ENCODE data around the gene KIF3A. TPM values are rescaled to one million over a fixed set of nuclear protein-coding genes. Genes with fewer than 3 reads are reported as not detected.
A peak's percentile ranks its signal among the peaks of the same experiment; 100 is the strongest.

KIF3A gene
- total RNA-seq, 1 experiment from 2014 or later, result 13.2 TPM

DNA sequence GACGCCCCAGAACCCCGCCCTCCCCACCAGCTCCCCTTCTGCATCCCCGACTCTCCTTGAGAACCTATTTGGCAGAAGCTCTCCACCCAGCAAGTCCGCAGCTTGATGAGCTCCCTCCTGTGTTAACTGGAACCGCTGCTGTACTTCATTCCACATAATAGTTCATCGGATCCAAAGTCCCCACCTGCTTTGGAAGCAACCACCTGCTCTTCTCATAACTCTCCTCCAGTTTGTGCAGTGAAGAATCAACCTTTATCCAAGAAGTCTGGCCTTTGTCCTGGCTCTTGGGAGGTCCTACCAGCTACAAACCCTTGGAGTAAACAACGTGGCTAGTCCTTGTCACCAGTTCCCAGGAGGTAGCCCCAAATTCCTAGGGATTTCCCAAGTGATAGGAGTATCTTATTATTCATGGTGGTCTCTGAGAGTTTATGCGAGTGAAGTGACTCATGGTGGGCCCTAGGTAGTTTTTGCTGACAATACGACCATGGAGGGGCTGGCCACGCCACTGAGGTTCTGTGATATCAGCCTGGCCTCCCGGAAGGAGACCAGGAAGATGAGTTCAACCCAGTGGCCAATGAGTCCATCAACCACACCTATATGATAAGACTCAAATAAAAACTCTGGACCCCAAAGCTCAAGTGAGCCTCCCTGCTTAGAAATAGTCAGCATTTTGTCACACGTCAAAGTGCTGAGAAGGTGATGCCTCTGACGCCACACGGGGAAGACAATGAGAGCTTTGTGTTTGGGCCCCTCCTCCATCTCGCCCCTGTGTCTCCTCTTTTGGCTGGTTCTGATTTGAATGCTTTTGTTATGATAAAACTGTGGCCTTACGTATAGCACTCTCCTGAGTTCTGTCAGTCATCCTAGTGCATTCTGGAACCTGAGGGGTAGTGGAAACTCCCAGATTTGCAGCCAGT, 67.1 kb downstream of the KIF3A start:
- H3K27ac Mint-ChIP-seq, result peak overlapping the region in 1 of 3 experiments; percentile 88; a peak in 1 of 7 replicates
- H3K14ac ChIP-seq (ENCODE audit: insufficient read depth, low read length), result no peak overlapping the region
- H3K9me3 ChIP-seq (ENCODE audit: control insufficient read depth, low read depth, low read length), result no peaks in the 10 kb centered on the region
- no peak overlapping the region for H3K27ac ChIP-seq (ENCODE audit: insufficient read length, low read depth, low read length)
- H3K4me3 Mint-ChIP-seq, result no peak overlapping the region; a peak in 1 of 5 replicates
- peaks cover 0 to 7% (median 0%) of the 10 kb centered on the region in 3 experiments; a peak in 3 of 7 replicates for H3K36me3 Mint-ChIP-seq (ENCODE audit: insufficient read depth in 1 of 3, low read depth in 3 of 3)
- no peaks in the 10 kb centered on the region for H3K23me2 ChIP-seq (ENCODE audit: insufficient read length, low read depth, low read length, poor library complexity, severe bottlenecking)
- no peak overlapping the region for H3K9ac ChIP-seq (ENCODE audit: extremely low read depth, insufficient read length, low read length)
- H3K23ac ChIP-seq (ENCODE audit: insufficient read length, low read depth, low read length), result no peak overlapping the region
- H3K79me1 ChIP-seq (ENCODE audit: insufficient read depth, low read depth, low read length, poor library complexity, severe bottlenecking), result no peaks in the 10 kb centered on the region
- H2BK15ac ChIP-seq (ENCODE audit: low read depth, low read length), result no peak overlapping the region
- no peak overlapping the region for H4K5ac ChIP-seq (ENCODE audit: insufficient read length, low read depth, low read length)
- no peak overlapping the region for H2BK20ac ChIP-seq (ENCODE audit: low read depth, low read length, poor library complexity, severe bottlenecking)
- WGBS (ENCODE audit: extremely low coverage, insufficient read length, low lambda C conversion rate), result no CpG with 5 or more reads among the region's 16 CpGs
- peaks cover 21 to 22% of the 10 kb centered on the region in 2 experiments for H3K4me1 Mint-ChIP-seq
- H4K20me1 ChIP-seq (ENCODE audit: control insufficient read depth, insufficient read depth, insufficient read length), result no peaks in the 10 kb centered on the region
- no peaks in the 10 kb centered on the region for H3K27me3 ChIP-seq (ENCODE audit: insufficient read depth, low read length)
- H4K8ac ChIP-seq (replicated peaks; ENCODE audit: insufficient read length, low read depth, low read length), result no peak overlapping the region
- H3K4me1 ChIP-seq (ENCODE audit: insufficient read depth, low read length), result no peaks in the 10 kb centered on the region
- H3K56ac ChIP-seq (ENCODE audit: insufficient read length, low read depth, low read length), result no peak overlapping the region
- peaks cover 0 to 7% of the 10 kb centered on the region in 2 experiments; a peak in 3 of 5 replicates for H3K9me3 Mint-ChIP-seq
- DNase-seq, result peak; percentile 25
- H3K4me2 ChIP-seq (ENCODE audit: insufficient read depth, insufficient read length, low read length), result no peak overlapping the region
- H3K79me2 ChIP-seq (ENCODE audit: insufficient read depth, low read length), result no peaks in the 10 kb centered on the region
- no peak overlapping the region for H2BK5ac ChIP-seq (ENCODE audit: insufficient read length, low read length)
- no peak overlapping the region for H3K18ac ChIP-seq (ENCODE audit: insufficient read length, low read depth, low read length)
- H2AFZ ChIP-seq (ENCODE audit: low read length), result no peak overlapping the region
- H2AK5ac ChIP-seq (ENCODE audit: insufficient read length, low read length), result no peak overlapping the region
- no peak for TF ChIP-seq CTCF (conservative IDR thresholded peaks at IDR 0.05)
- no peak overlapping the region for H3K4ac ChIP-seq (ENCODE audit: low read depth, low read length)
- H3T11ph ChIP-seq (ENCODE audit: low read length), result no peak overlapping the region
- no peak overlapping the region for H2BK120ac ChIP-seq (ENCODE audit: low read depth, low read length, poor library complexity, severe bottlenecking)
- H4K91ac ChIP-seq (ENCODE audit: insufficient read length, low read depth, low read length), result no peak overlapping the region
- no peaks in the 10 kb centered on the region; the same call in none of the 2 replicates for H3K27me3 Mint-ChIP-seq (ENCODE audit: low read depth)
- no peak overlapping the region for H2BK12ac ChIP-seq (ENCODE audit: insufficient read length, low read depth, low read length)
